Endodermal cell (in vitro differentiated cells): Measurements from ENCODE around the gene BMPR2. TPM values are rescaled to one million over a fixed set of nuclear protein-coding genes. Genes with fewer than 3 reads are reported as not detected.

ENCODE experiments used
- DNase-seq: peaks from one replicate; pipeline ENCODE4 v3.0.0-alpha.2; 2017
- H3K27ac ChIP-seq: 2 replicates; pipeline ENCODE4 v1.5.1; 2013; ENCODE audit warnings: mild to moderate bottlenecking, low read depth, low read length, moderate library complexity
- H3K27me3 ChIP-seq: 2 replicates; pipeline ENCODE4 v1.6.1; 2013; ENCODE audit warnings: mild to moderate bottlenecking, low read length, moderate library complexity; ENCODE audit not compliant: insufficient read depth, control insufficient read depth, poor library complexity, severe bottlenecking
- H3K36me3 ChIP-seq: 2 replicates; pipeline ENCODE4 v1.7.0; 2013; ENCODE audit warnings: mild to moderate bottlenecking, low read length, moderate library complexity; ENCODE audit not compliant: control insufficient read depth, insufficient read depth
- H3K4me1 ChIP-seq: one replicate; pipeline ENCODE4 v1.7.0; 2013; ENCODE audit warnings: low read length; ENCODE audit not compliant: control insufficient read depth, insufficient read depth
- H3K4me3 ChIP-seq: 2 replicates; pipeline ENCODE4 v1.5.1; 2013; ENCODE audit warnings: mild to moderate bottlenecking, low read length, moderate library complexity
- H3K9ac ChIP-seq: 2 replicates; pipeline ENCODE4 v1.6.1; 2013; ENCODE audit warnings: mild to moderate bottlenecking, low read length, moderate library complexity; ENCODE audit not compliant: poor library complexity, severe bottlenecking; ENCODE audit errors: extremely low read depth
- H3K9me3 ChIP-seq: 2 replicates; pipeline ENCODE4 v1.6.1; 2013; ENCODE audit warnings: mild to moderate bottlenecking, low read length, moderate library complexity; ENCODE audit not compliant: control insufficient read depth
- H3K27ac Mint-ChIP-seq: 2 replicates; pipeline ENCODE4 v1.8.0; 2020; ENCODE audit warnings: mixed read lengths
- H3K27me3 Mint-ChIP-seq: 2 replicates; pipeline ENCODE4 v1.8.0; 2021; ENCODE audit warnings: mild to moderate bottlenecking, mixed read lengths; ENCODE audit not compliant: insufficient read depth
- H3K36me3 Mint-ChIP-seq: 2 replicates; pipeline ENCODE4 v1.8.0; 2020; ENCODE audit warnings: low read depth, mixed read lengths
- H3K4me1 Mint-ChIP-seq: 2 replicates; pipeline ENCODE4 v1.8.0; 2020; ENCODE audit warnings: mixed read lengths
- H3K4me3 Mint-ChIP-seq: 2 replicates; pipeline ENCODE4 v1.8.0; 2020; ENCODE audit warnings: mild to moderate bottlenecking, moderate library complexity, mixed read lengths
- H3K9me3 Mint-ChIP-seq: 2 replicates; pipeline ENCODE4 v1.8.0; 2020; ENCODE audit warnings: mild to moderate bottlenecking, mixed read lengths
- WGBS, 2 experiments: methylation state at CpG; one replicate each; pipeline versions ENCODE4 v1.1.5 to v1.1.7; 2013; ENCODE audit warnings: missing lambda C conversion rate in 2 of 2, mixed read lengths in 1 of 2; ENCODE audit not compliant: insufficient coverage in 1 of 2, insufficient read length in 1 of 2; 5-methylcytosine and 5-hydroxymethylcytosine counted together
- long read RNA-seq, 4 experiments: library from polyadenylated mRNA in 2 of 4; library from RNA in 1 of 4; library from capped mRNA in 1 of 4; stranded (forward) in 3 of 4; unstranded in 1 of 4; transcript quantifications; one replicate each; pipeline ENCODE4 v2.0.0, GENCODE V29; 2020 to 2021; ENCODE audit warnings: inconsistent platforms in 1 of 4
- polyA plus RNA-seq, 2 experiments: library from polyadenylated mRNA; stranded (reverse); fragments of 50-300 nt; gene quantifications; one replicate each; pipeline ENCODE4 v1.2.3, GENCODE V29; 2013
- total RNA-seq, 2 donors: library from RNA; stranded (reverse); fragmentation: NEBNext Ultra II Directional in 1 of 2; extraction: Animal tissue kit (Norgen Biotek cat#: 25700) in 1 of 2; gene quantifications; 2 replicates in 1 of 2; 3 replicates in 1 of 2; pipeline ENCODE4 v1.2.1, GENCODE V29; 2021
- TF ChIP-seq, protein P1 (sequence below): fragments of 200-600 bp; sonication (generic); conservative IDR thresholded peaks from 2 replicates; pipeline ENCODE4 v1.5.0; 2021; ENCODE audit warnings: antibody characterized with exemption, mild to moderate bottlenecking

BMPR2 gene
- total RNA-seq, result 10 to 100 TPM; 42.2 to 56.3 TPM
- 32.5 TPM for polyA plus RNA-seq (2013, experiment 1 of 2)
- 36.1 TPM for polyA plus RNA-seq (2013, experiment 2 of 2)
- long read RNA-seq, experiment 1, partial matches to known transcripts, result 5 of 23 reads
- long read RNA-seq, experiment 1, other reads (novel, unspliced or antisense), result 18 of 23 reads
- long read RNA-seq, experiment 2, full-length matches to known transcripts, result 35 of 81 reads
- long read RNA-seq, experiment 2, partial matches to known transcripts, result 11 of 81 reads
- long read RNA-seq, experiment 2, other reads (novel, unspliced or antisense), result 35 of 81 reads
- long read RNA-seq, experiment 3, full-length matches to known transcripts, result 10 of 26 reads
- long read RNA-seq, experiment 3, partial matches to known transcripts, result 8 of 26 reads
- long read RNA-seq, experiment 3, other reads (novel, unspliced or antisense), result 8 of 26 reads
- long read RNA-seq, experiment 4, result 0 reads

DNA sequence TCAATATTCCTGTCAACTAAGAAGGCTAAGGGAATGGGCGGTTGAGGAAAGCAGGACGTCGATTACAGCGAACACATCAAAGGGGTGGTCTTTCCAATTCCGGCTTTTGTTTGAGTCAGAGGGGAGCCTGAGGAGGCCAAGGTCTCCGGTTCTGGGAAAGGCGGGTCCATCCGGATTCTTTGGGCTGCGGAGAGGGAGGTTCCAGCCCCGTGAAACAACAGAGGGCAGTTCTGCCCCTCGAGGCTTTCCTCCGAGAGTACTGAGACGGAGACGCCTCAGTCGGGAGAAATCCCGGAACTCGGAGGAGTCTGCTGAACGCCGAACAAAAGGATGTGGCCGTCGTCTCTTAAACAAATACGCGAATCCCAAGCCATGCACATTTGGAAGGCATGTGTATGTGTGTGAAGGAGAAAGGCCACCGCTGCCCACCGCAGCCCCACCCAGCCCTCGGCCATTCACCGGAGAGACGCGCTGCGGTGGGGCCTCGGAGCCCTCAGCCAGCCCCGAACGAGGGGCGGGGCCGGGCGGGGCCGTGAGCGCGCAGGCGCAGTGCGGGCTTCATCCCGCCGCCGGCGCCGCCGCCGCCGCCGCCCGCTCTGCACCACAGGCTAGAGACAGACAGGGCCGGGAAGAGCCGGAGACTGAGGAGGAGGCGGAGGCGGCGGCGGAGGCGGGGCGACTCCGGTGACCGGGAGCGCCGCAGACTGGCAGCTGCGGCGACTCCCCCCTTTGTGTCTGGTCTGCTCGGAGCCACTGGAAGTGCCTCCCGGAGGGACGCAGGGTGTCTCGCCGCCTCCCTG, at the start of gene BMPR2:
BMPR2 (plus strand) TSS at position 719 of the 800 bp plus-strand sequence. CDS start 1,148 bp downstream, outside the sequence.
- WGBS, 2 experiments, result 0% methylated on average over 30 to 70 of the region's 70 CpGs
- peak within 1 kb of the TSS; percentile 100 for H3K4me3 Mint-ChIP-seq
- H3K4me3 ChIP-seq, result peak within 1 kb of the TSS; percentile 95
- H3K9me3 Mint-ChIP-seq, result no peaks in the 10 kb centered on the region
- no peaks in the 10 kb centered on the region for H3K36me3 ChIP-seq
- peak within 1 kb of the TSS; percentile 98 for H3K27ac ChIP-seq
- no peaks in the 10 kb centered on the region for H3K27me3 Mint-ChIP-seq
- peak within 1 kb of the TSS; percentile 92 for H3K9ac ChIP-seq
- DNase-seq, result peak; percentile 95
- H3K36me3 Mint-ChIP-seq, result no peaks in the 10 kb centered on the region
- H3K27me3 ChIP-seq, result no peaks in the 10 kb centered on the region
- H3K4me1 Mint-ChIP-seq, result peaks cover 29% of the 10 kb centered on the region
- peak within 1 kb of the TSS; percentile 99 for H3K27ac Mint-ChIP-seq
- TF ChIP-seq, protein P1, sequence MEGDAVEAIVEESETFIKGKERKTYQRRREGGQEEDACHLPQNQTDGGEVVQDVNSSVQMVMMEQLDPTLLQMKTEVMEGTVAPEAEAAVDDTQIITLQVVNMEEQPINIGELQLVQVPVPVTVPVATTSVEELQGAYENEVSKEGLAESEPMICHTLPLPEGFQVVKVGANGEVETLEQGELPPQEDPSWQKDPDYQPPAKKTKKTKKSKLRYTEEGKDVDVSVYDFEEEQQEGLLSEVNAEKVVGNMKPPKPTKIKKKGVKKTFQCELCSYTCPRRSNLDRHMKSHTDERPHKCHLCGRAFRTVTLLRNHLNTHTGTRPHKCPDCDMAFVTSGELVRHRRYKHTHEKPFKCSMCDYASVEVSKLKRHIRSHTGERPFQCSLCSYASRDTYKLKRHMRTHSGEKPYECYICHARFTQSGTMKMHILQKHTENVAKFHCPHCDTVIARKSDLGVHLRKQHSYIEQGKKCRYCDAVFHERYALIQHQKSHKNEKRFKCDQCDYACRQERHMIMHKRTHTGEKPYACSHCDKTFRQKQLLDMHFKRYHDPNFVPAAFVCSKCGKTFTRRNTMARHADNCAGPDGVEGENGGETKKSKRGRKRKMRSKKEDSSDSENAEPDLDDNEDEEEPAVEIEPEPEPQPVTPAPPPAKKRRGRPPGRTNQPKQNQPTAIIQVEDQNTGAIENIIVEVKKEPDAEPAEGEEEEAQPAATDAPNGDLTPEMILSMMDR, result no peak
- no peaks in the 10 kb centered on the region for H3K9me3 ChIP-seq
- no peaks in the 10 kb centered on the region for H3K4me1 ChIP-seq

GRCh38 chr2:202327858-202328257, 48.3 kb upstream of the BMPR2 start:
- Histone ChIP-seq H3K4me1 (peaks cover 5% of the 10 kb centered on the region), H3K4me3 (no peak overlapping the region), H3K9ac (no peak overlapping the region), H3K27me3 (no peaks in the 10 kb centered on the region), H3K27ac (no peak overlapping the region), H3K9me3 (no peaks in the 10 kb centered on the region), H3K36me3 (no peaks in the 10 kb centered on the region)
- Mint-ChIP-seq H3K4me1 (peaks cover 9% of the 10 kb centered on the region), H3K27ac (peak overlapping the region; percentile 58), H3K36me3 (no peaks in the 10 kb centered on the region), H3K4me3 (no peak overlapping the region), H3K9me3 (no peaks in the 10 kb centered on the region), H3K27me3 (no peaks in the 10 kb centered on the region)
- WGBS, 2 experiments, result 83 to 87% methylated on average over 1 of the region's 1 CpG
- no peak for DNase-seq
- TF ChIP-seq, protein P1, result no peak

DNA sequence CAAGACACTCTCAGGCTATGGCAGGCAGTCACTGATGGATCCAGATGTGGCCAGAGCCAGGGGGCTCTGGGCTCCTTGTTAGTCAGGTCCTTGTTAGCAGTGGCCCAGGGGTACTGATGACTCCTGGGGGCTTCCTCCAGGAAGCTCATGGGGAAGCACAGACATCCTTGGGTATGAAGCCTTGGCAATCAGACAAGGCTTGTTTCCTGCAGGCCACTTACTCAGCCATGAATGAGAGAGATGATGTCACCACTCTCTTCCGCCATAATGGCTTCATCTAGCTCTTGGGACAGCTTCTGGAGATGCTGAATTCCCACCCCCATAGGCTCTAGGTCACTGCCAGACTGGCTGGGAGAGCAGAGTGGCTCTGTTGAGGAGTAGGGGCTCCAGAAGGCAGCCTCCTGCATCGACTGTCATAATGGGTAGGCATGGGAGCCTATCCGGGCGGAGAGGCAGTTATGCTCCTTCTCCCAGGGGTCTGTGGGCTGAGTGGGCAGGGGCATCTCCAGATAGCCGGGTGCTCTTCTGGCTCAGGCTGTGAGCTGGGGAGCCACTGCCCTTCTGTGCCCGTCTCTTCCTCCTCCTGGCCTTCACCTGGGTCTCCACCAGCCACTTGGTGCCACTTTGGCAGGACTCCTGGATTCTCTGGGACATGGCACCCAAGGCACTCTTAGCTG, 40.2 kb upstream of the BMPR2 start:
- 95 to 96% methylated on average over 3 to 6 of the region's 6 CpGs for WGBS, 2 experiments
- TF ChIP-seq, protein P1, result no peak

More for the DNA sequence above, 40.2 kb upstream of the BMPR2 start:
- H3K4me1 ChIP-seq, result no peaks in the 10 kb centered on the region
- DNase-seq, result no peak
- peaks cover 20% of the 10 kb centered on the region for H3K4me1 Mint-ChIP-seq
- H3K36me3 Mint-ChIP-seq, result peaks cover 2% of the 10 kb centered on the region
- no peak overlapping the region for H3K4me3 ChIP-seq
- no peak overlapping the region for H3K4me3 Mint-ChIP-seq
- no peaks in the 10 kb centered on the region for H3K27me3 ChIP-seq
- H3K27ac Mint-ChIP-seq, result no peak overlapping the region
- no peaks in the 10 kb centered on the region for H3K9me3 ChIP-seq
- no peaks in the 10 kb centered on the region for H3K36me3 ChIP-seq
- H3K9me3 Mint-ChIP-seq, result peaks cover 6% of the 10 kb centered on the region
- no peak overlapping the region for H3K27ac ChIP-seq
- no peak overlapping the region for H3K9ac ChIP-seq
- no peaks in the 10 kb centered on the region for H3K27me3 Mint-ChIP-seq
